Neural cell (in vitro differentiated cells): ENCODE measurements around the gene ADPRH.

Source experiments
- EP300 ChIP-seq: fragments of 450-650 bp; conservative IDR thresholded peaks from 2 replicates; pipeline ENCODE4 v1.6.1; 2014; ENCODE audit warnings: antibody characterized with exemption, mild to moderate bottlenecking, moderate library complexity; ENCODE audit not compliant: poor library complexity, severe bottlenecking
- EZH2 ChIP-seq: fragments of 200-600, 300-800 bp; shearing (Covaris generic), sonication (generic); IDR thresholded peaks from 2 replicates; pipeline ENCODE4 v1.6.1; 2014; ENCODE audit warnings: antibody characterized with exemption, low read length, borderline replicate concordance, mild to moderate bottlenecking; ENCODE audit not compliant: insufficient read depth, poor library complexity, severe bottlenecking
- POLR2AphosphoS5 ChIP-seq: IDR thresholded peaks from 2 replicates; pipeline ENCODE4 v1.6.1; 2012
- RAD21 ChIP-seq: fragments of 450-650 bp; conservative IDR thresholded peaks from 2 replicates; pipeline ENCODE4 v1.6.1; 2014; ENCODE audit warnings: antibody characterized with exemption, mild to moderate bottlenecking, moderate library complexity
- SMC3 ChIP-seq: fragments of 450-650 bp; conservative IDR thresholded peaks from 2 replicates; pipeline ENCODE4 v1.6.1; 2014; ENCODE audit warnings: antibody characterized with exemption, mild to moderate bottlenecking, moderate library complexity; ENCODE audit not compliant: poor library complexity
- TF ChIP-seq, protein P1 (sequence below): fragments of 450-650 bp; IDR thresholded peaks from 2 replicates; pipeline ENCODE4 v1.5.1; 2014; ENCODE audit warnings: antibody characterized with exemption, mild to moderate bottlenecking, moderate library complexity; ENCODE audit not compliant: poor library complexity, severe bottlenecking
- TF ChIP-seq, protein P2 (sequence below): IDR thresholded peaks from 2 replicates; pipeline ENCODE4 v1.6.1; 2012; ENCODE audit warnings: borderline replicate concordance

DNA sequence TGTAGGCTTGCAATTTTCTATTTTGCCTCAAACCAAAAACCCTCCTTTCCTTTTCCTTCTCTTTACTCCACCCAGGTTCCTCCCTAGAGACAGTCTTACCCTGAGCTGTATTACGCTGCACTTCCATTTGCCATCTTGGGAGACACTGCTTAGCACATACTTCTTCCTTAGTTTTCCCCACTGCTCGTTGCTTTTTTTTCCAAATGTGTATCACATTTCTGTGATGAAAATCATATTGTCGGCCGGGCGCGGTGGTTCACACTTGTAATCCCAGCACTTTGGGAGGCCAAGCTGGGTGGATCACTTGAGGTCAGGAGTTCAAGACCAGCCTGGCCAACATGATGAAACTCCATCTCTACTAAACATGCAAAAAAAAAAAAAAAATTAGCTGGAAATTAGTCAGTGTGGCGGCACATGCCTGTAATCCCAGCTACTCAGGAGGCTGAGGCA lies 51.6 kb downstream of the ADPRH start:
- TF ChIP-seq EZH2 = no peak
- TF ChIP-seq, protein P1, sequence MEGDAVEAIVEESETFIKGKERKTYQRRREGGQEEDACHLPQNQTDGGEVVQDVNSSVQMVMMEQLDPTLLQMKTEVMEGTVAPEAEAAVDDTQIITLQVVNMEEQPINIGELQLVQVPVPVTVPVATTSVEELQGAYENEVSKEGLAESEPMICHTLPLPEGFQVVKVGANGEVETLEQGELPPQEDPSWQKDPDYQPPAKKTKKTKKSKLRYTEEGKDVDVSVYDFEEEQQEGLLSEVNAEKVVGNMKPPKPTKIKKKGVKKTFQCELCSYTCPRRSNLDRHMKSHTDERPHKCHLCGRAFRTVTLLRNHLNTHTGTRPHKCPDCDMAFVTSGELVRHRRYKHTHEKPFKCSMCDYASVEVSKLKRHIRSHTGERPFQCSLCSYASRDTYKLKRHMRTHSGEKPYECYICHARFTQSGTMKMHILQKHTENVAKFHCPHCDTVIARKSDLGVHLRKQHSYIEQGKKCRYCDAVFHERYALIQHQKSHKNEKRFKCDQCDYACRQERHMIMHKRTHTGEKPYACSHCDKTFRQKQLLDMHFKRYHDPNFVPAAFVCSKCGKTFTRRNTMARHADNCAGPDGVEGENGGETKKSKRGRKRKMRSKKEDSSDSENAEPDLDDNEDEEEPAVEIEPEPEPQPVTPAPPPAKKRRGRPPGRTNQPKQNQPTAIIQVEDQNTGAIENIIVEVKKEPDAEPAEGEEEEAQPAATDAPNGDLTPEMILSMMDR = no peak
- no peak for TF ChIP-seq POLR2AphosphoS5
- TF ChIP-seq EP300 = no peak
- TF ChIP-seq SMC3 = no peak
- TF ChIP-seq, protein P2, sequence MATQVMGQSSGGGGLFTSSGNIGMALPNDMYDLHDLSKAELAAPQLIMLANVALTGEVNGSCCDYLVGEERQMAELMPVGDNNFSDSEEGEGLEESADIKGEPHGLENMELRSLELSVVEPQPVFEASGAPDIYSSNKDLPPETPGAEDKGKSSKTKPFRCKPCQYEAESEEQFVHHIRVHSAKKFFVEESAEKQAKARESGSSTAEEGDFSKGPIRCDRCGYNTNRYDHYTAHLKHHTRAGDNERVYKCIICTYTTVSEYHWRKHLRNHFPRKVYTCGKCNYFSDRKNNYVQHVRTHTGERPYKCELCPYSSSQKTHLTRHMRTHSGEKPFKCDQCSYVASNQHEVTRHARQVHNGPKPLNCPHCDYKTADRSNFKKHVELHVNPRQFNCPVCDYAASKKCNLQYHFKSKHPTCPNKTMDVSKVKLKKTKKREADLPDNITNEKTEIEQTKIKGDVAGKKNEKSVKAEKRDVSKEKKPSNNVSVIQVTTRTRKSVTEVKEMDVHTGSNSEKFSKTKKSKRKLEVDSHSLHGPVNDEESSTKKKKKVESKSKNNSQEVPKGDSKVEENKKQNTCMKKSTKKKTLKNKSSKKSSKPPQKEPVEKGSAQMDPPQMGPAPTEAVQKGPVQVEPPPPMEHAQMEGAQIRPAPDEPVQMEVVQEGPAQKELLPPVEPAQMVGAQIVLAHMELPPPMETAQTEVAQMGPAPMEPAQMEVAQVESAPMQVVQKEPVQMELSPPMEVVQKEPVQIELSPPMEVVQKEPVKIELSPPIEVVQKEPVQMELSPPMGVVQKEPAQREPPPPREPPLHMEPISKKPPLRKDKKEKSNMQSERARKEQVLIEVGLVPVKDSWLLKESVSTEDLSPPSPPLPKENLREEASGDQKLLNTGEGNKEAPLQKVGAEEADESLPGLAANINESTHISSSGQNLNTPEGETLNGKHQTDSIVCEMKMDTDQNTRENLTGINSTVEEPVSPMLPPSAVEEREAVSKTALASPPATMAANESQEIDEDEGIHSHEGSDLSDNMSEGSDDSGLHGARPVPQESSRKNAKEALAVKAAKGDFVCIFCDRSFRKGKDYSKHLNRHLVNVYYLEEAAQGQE = no peak
- no peak for TF ChIP-seq RAD21
